NCI-H2196 treated with DMSO at 0.1 percent for 48 hours (cell line): Measurements from ENCODE around the gene CDKL5.
"Not testable (repeated sequence)": the region's sequence is repeated elsewhere in the genome, so short reads cannot be mapped to it uniquely, and the experiment has no call there.

Source experiments
- DNase-seq: peaks from one replicate; lab custom pipeline; 2025; ENCODE audit not compliant: unreplicated experiment; lab: John Stamatoyannopoulos, UW

Gene CDKL5

GRCh38 chrX:18425199-18426003 is at the start of gene CDKL5:
Gene CDKL5 (plus strand): TSS chrX:18425608. CDS start chrX:18507097, 81,489 bp downstream.
- DNase-seq: peak; percentile 88

DNA sequence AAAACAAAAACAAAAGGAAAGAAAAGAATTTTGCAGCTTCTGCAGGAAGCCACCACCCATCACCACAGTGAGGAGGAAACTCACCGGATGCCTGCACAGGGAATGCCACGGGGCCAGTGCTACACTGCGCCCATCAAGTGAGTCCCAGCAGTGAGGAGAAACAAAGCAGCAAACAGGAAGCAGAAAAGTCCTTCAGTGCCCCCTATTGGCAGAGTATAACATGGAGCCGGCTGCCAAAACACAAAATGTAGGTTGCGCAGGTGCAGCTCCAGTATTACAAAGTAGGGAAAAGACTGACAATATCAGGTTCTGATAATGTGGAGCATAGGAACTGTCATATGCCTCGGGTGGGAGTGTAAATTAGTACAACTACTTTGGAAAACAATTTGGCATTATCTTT is 47.6 kb upstream of the CDKL5 start:
- no peak for DNase-seq

GRCh38 chrX:18389966-18390365 is 35.4 kb upstream of the CDKL5 start:
- DNase-seq: no peak

DNA sequence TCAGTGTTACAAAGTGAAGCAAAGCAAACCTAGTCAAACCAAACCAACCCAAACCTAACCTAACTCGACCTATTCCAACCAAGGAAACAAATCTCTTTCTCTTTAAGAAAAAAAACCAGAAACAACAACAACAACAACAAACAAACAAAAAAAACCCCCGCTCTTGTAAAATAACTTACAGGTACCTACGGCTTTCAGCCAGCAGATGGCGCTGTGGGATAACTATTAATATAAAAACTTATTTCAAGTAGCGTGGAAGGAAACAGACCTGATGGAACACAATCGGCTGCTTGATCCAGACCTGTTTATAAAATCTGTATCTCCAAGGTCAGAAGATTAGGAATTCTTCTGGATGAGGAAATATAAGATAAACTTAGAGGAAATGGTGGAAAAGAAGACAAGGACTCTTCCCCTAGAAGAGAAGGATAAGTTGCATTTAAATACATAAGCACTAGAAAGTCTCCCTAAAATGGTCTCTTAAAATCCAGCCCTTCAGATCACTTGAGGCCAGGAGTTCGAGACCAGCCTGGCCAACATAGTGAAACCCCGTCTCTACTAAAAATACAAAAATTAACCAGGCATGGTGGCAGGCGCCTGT is 34.4 kb upstream of the CDKL5 start:
- DNase-seq: no peak

DNA sequence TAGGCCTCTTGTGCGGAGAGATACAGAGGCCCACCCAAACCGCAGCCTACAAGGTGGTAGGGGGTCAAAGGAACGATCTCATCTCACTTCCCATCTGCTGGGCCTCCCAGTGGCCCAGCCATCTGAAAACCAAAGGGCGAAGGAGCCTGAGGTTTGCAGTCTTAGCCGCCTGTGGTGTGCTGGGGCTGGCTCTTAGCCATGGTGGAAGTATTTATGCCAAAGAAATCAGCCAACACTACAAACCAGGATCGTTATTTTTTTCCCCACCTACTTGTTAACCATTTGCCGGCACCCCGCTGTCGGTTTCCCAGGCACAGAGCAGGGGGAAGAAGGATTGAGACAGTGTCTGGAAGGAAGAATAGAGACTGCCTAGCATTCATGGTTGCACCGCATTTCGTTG is 30.9 kb upstream of the CDKL5 start:
- DNase-seq: no peak

DNA sequence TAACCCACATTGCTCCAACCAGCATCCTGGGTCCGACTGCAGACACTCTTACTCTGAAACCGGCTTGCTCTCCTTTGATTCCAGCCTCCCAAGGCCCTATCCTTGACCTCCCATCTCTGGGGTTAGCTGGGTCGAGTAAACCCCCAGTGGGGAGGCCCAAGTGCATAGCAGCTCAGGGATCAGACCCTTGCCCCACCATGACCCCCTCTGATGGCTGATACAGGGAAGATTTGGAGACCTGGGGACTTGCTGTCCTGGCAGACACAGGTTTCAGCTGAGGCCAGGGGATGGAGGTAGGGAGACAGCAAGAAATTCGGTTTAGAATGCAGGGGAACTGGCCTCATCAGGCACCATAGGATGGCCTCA is 23.6 kb upstream of the CDKL5 start:
- DNase-seq: no peak

DNA sequence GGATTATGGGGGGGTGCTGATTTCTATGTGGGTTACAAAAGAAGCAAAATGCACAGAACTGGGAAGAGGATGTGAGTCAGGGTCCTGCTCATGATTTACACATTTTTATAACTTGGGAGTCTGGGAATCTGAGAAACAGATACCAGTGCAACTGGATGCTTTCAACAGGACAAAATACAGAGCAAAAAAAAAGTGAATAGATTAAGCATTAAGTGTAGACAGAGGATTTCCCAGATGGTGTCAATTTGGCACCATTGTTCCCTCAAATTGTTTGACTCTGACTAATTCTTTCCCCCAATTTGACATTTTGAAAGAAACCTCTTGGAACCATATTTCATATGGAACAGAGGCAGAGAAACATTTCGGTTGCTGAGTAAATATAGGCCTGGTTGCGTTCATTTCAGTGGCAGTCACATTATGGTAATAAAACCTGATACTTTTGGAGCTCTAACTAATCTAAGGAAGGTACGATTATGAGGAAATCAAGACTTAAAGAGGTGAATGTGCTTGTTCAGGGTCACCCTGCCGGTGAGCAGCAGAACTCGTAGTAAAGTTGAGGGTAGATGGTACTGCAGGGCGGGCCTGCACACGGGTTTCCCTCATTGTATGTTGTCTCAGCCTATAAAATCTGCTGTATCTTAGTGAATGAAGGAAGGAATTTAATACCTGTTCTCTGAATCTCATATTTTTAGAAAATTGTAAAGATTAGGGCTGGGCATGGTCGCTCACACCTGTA is 18.7 kb upstream of the CDKL5 start:
- no peak for DNase-seq

- no peak for DNase-seq
Observed at GRCh38 chrX:18410038-18410437, 15.4 kb upstream of the CDKL5 start.

DNA sequence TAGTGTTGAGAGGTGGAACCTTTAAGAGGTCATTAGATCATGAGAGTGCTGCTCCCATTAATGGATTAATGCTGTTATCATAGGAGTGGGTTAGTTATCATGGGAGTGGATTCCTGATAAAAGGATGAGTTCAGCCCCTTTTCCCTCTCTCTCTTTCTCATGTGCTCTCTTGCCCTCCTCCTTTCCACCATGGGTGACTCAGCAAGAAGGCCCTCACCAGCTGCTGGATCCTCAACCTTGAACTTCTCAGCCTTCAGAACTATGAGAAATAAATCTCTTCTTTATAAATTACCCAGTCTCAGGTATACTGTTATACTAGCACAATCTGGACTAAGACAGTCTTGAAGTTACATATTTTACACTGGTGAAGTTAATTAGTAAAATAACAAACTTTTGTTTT is 10.0 kb upstream of the CDKL5 start:
- no peak for DNase-seq

DNA sequence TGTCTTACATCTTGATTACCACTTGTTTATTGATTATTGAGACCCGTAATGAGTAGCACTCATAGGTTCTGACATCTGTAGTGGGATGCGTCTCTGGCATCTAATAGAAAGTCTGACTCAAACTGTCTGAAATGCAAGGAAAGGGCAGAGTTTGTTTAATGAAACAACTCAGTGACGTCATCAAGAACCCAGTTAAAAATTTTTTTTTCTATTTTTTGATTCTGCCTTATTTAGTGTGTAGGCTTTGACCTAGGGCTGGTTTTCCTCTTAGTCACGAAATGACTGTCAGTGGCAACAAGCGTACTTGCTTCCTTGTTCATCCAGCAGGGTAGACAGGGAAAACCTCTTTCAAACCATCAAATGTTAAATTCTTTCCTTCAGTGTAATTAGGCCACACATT is 3.1 kb upstream of the CDKL5 start:
- no peak for DNase-seq

- DNase-seq: no peak
Observed at GRCh38 chrX:18422886-18423285, 2.5 kb upstream of the CDKL5 start.

DNA sequence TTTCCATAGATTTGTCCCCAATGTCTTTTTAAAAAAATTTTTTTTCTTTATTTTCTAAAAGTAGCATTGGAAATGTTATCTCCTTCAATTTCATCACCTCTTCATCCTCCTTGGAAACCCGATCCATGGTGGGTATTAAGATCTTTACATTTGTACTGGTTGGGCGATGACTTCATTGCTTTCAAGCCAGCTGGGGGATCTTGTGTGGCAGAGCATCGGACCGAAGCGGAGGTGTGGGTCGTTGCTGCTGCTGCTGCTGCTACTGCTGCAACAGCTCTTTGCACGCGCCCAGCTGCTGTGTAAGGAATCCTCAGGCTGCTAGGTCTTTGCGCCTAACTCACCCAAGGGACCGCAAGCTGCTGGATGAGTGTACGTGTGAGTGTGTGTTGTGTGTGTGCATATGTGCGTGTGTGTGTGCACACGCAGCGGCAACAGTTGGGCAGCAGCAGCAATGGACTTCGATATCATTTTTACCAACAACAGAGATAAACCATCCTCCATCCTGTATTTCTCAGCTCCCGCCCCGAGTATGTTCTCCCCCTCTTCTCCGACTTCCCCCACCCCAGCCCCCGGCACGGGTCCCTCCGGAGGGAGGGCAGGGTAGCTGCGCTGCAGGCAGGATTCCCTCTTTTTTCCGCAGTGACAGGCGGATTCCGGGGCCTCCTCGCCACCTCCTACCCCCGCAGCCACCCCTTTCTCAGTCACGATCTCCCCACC is 768 bp upstream of the CDKL5 start:
- DNase-seq: no peak

- no peak for DNase-seq
Observed at GRCh38 chrX:18426004-18426320, 554 bp downstream of the CDKL5 start.

DNA sequence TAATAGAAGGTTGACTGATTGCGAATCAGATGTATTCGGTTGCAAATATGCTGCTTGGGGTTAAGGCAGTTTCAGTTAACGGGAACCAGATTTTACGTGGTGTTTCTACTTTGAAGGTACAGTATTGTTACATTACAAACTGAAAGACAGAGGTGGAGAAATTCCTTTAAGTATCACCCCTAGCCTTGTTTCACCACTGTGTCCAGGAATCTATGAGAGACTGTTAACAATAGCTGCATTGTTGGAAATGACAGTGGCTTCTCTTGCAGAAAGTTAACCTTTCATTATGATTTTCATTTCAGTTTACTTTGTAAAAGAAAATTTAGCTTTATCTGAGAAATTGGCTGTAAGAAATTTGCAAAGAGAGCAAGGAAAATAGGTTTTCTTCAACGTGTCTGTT is 2.6 kb downstream of the CDKL5 start:
- DNase-seq: no peak

DNA sequence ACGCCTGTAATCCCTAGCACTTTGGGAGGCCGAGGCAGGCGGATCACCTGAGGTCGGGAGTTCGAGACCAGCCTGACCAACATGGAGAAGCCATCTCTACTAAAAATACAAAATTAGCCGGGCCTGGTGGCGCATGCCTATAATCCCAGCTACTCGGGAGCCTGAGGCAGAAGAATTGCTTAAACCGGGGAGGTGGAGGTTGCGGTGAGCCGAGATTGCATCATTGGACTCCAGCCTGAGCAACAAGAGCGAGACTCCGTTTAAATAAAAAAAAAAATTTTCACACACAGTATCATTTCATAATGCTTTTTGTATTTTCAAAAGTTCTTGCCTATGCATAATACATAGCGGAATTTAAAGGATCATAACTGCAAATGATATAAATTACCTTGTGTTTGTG is 7.9 kb downstream of the CDKL5 start:
- not testable (repeated sequence) for DNase-seq

GRCh38 chrX:18434896-18435295 is 9.5 kb downstream of the CDKL5 start:
- DNase-seq: no peak

- no peak for DNase-seq
Observed at GRCh38 chrX:18436017-18436416, 10.6 kb downstream of the CDKL5 start.

DNA sequence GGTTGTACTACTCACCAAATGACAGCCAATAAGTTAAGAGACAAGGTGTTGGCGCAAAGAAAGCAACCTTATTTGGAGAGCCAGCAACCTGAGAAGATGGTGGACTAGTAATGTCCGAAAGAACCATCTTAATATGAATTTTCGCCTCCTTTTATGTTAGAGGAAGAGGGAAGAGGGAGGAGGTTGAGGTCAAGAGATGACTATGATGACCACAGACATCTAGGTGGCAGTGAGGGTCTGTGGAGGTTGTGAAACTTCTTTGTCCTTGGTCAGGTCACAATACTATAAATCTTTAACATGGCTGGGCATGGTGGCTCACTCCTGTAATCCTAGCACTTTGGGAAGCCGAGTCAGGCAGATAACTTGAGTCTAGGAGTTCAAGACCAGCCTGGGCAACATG is 15.4 kb downstream of the CDKL5 start:
- no peak for DNase-seq

GRCh38 chrX:18441780-18442367 is 16.5 kb downstream of the CDKL5 start:
- DNase-seq: no peak

- DNase-seq: no peak
Observed at GRCh38 chrX:18448416-18448815, 23.0 kb downstream of the CDKL5 start.

DNA sequence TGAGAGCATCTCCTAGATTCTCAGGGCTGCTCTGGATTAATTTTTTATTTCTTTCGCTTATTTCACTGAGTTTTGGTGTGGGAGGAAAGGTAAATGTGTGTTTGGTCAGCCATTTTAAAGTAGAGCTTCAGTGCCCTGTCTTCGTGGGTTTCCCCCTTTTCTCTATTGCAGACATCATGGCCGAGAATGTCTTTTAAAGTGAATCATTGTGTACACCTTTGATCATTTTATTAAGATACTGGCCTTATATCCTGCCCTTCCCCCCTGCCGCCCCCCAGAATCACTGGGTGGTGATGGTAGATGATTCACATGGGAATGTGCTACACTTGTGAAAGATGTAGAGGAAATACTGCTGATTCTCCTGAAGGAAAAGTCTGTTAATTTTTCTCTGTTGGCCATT is 23.8 kb downstream of the CDKL5 start:
- DNase-seq: no peak
